Stimulated activated CD4-positive, alpha-beta T cell treated with anti-CD3 and anti-CD28 coated beads, Interleukin-15, amount 100 ng/mL, for 1 hour (primary cell): ENCODE results near the gene MTCH1.

Experiments
- DNase-seq, 2 donors: peaks; one replicate each; pipeline ENCODE4 v3.0.0-alpha.2; 2020; ENCODE audit warnings: low read depth in 1 of 2, low spot score in 1 of 2

The MTCH1 gene

DNA sequence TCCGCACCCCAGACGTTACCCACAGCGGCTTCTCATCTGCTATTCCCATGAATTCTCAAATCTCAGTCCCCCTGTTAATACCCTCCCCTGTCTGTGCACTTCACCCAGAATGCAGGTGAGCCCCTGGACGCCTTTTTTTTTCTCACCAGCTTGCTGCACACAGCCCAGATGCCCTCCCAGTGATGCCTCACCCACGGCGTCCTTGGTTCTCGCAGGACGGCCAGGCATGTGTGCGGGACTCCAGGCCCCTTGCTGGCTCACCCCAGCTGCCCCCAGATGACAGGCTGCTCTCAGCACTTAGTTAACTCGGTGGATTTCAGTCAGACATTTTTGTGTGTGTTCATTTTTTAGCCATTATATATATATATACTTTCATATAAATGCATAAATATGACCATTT lies 56.8 kb downstream of the MTCH1 start:
- DNase-seq = no peak

- no peak for DNase-seq
These were observed 57.5 kb downstream of the MTCH1 start for GRCh38 chr6:36928547-36928918.

GRCh38 chr6:36927691-36928546 lies 58.1 kb downstream of the MTCH1 start:
- no peak for DNase-seq

DNA sequence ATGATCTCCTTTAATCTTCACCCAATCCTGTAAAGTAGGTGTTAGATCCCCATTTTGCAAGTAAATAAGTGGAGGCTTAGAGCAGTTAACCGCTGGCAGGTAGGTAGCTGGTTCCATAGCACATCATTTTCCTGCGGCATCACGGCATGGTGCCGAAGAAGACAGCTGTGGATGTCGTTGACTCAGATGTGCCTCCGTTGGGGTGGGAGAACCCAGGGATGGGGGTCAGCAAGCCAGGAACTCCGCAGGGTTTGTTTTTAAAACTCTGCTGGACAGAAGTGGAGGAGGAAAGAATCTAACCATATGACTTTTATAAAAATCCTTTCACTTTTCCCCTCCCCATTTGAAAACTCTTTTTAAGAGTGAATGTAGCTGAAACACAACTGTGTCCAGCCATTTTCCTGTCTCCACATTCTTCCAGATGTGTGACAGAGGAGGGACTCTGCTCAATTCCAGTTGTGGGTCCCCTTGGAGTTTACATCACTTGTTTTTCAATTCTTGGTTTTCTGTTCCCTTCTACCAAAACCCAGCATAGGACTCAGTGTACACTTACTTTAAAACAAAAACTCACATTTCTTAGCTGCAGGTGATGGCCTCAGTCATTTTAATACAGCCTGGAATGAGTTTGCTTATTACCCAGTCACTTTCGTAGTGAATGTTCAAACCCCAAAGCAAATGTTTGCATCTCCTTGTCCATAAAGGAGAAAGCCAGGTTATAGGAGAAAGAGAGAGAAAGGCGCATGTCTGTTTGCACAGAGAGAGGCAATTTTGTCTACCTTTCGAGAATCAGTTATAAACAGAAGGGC lies 59.1 kb downstream of the MTCH1 start:
- no peak for DNase-seq

DNA sequence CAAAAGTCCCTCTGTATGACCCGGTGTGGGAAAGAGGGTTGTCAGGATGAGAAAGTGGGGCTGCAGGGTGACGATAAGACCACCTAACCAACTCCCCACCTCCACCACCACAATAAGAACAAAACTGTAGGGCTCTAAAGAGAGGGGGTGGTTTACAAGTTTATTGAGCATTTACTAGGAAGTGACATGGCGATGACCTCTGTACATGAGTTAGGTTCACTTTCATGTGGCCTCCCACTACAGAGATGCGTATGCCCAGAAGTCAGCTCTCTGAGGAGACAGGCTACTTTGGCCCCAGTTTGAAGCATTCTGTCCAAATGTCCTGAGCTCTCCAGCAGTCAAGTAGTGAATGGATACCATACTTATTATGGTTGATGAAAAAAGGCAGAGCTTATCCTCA lies 60.2 kb downstream of the MTCH1 start:
- no peak for DNase-seq

DNA sequence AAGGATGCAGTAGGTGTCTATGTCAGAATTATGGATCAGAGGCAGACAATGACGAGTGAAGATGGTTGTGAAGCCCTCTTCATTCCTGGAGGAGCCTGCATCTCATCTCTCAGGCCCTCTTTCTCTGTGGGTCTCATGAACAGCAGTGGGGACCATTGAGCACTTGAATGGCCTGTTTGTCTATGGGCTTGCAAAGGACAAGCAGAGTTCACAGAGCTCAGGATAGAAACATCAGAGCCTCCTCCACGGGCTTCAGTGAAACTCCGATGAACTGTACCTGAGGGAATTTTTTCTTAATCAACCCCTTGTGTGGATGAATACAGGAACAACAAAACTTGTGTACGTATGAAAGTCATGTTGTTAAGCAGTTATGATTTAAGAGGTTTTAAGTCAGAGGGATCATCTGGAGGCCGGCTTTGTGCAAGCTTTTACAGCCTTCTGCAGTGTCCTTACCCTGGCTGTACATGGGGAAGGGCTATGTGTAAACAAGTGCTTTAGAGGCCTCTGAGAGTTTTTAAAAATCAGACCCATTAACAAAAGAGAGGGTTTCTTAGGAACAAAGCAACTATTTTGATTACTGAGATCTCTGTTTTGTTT lies 61.1 kb downstream of the MTCH1 start:
- no peak for DNase-seq

DNA sequence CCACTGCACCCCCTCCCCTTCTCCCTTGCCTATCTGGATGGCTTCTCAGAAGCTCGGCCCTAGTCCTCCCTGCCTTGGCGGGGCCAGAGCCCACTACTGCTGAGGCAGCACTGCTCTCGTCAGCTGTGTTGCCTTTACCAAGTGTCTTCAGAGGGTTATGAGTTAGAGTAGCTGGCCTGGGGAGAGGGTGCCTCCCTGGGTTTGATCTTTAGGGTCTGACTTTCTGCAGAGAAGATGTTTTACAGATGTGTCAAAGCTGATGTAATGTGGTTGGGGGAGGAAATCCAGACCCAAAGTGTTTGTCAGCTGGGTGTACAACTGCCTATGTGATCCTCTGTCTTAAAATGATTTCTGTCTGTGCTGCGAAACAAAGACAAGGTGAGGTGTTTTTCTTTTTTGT lies 61.9 kb downstream of the MTCH1 start:
- no peak for DNase-seq

DNA sequence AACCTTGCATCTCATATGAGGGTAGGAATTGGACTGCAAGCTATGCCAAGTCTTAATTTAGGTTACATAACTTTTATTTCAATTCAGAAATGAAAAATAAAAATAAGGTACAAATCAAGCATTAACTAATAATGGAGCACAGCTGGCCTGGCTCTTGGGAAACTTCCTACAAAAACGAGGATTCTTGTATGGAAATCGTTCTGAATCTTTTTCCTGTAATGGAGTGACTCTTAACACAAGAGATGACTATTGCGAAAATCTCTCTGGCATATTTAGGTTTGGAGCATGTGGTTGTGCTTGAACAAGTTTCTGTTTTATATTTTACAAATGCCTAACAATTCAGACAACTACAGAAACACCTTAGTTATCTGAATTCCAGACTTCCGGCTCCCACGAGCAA lies 65.5 kb downstream of the MTCH1 start:
- no peak for DNase-seq

DNA sequence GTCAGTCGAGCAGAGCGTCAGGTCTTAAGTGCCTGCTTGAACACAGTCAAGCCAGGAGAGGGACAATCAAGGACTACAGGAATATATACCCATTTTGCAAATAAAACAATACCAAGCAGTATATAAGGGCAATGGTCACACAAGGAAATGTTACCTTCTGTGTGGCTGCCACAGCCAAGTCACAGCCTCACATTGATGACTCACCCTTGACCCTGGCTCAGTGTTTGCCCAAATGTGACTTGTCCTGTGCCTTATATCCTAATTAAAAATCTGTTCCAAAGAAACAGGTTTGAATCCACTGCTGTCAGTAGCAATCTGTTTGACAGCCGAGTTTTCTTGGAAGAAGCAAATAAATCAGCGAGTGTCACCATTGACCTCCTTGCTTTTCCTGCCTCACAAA lies 65.9 kb downstream of the MTCH1 start:
- DNase-seq = no peak
